Renal cortex interstitium (tissue), 11 donors: ENCODE data around the gene OSGIN1. TPM values are rescaled to one million over a fixed set of nuclear protein-coding genes. Genes with fewer than 3 reads are reported as not detected.

Experiments used
- DNase-seq, 11 donors: peaks; one replicate each; pipeline ENCODE4 v3.0.0-alpha.2; 2013; ENCODE audit warnings: low read depth in 9 of 11, low spot score in 4 of 11; ENCODE audit errors: extremely low read depth in 1 of 11
- polyA plus RNA-seq, 3 donors: library from polyadenylated mRNA; unstranded; fragments of 120-200 nt; gene quantifications; one replicate each; pipeline ENCODE4 v1.2.1, GENCODE V29; 2013; ENCODE audit not compliant: insufficient read length in 3 of 3

The OSGIN1 gene
- polyA plus RNA-seq, 3 donors = 0.59 to 0.87 (median 0.66) TPM

- no peak for DNase-seq
These were observed 27.7 kb upstream of the OSGIN1 start for GRCh38 chr16:83925095-83925905.

DNA sequence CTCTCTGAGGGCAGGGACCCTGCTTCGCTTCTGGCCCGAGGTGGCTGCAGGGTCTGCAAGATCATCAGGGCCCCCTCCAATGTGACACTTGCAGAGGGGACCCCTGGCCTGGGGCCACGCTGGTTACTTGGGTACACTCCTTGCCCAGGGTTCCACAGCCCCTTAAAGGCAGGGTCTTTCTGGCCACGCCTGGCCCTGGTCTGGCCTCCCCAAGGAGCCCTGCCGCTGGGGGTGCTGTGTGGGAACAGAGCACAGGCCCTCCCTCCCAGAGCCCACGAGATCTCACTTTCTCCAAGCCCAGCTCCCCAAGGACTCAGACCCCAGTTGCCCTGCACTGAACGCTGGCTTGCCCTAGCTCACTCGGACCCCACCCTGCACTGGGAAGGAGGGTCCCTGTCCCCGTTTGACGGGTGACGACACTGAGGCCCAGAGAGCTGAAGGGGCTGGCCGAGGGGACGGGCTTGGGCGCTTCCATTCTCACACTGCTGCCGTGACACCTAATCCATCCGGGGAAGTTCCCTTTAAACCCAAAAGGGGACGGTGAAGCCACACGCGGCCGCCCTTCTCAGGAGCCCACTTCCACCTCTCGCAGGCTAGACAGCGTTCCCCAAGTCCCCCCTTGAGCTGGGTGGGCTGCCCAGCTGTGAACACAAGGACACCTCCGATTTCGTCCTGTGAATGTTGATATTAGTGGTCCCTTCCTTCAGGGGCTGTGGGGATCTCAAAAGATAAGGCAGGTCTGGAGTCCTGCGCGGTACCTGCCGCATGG lies 26.9 kb upstream of the OSGIN1 start:
- DNase-seq = no peak

DNA sequence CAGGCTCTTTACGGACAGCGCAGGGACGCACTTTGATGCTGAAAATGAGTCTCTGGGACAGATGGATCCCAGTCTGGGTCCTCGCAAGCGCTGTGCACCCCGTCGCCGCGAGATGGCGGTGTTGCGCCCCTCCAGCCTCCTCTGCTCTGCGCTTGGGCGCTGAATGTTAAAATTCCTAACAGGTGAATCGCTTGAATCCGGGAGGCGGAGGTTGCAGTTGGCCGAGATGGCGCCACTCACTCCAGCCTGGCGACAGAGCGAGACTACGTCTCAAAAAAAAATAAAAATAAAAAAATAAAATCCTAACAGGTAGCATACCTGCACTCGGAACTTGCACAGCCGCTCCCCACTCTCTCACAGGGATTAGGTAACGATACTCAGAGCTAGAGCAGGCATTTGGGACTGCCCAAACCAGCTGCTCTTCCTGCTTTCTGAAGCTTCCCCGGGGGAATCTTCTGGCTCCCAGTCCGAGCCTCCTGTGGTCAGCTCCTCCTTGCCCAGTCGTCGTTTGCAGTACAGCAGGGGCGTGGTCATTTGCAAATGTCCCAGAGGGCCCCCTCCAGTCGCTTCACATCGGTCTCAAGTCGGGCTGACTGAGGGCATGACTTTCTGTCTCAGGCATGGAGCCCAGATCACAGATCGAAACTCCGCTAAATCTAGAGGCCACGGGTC lies 26.2 kb upstream of the OSGIN1 start:
- peak; percentile 38 to 67 (median 51) for DNase-seq

- no peak for DNase-seq
These were observed 24.5 kb upstream of the OSGIN1 start for GRCh38 chr16:83928341-83929055.

DNA sequence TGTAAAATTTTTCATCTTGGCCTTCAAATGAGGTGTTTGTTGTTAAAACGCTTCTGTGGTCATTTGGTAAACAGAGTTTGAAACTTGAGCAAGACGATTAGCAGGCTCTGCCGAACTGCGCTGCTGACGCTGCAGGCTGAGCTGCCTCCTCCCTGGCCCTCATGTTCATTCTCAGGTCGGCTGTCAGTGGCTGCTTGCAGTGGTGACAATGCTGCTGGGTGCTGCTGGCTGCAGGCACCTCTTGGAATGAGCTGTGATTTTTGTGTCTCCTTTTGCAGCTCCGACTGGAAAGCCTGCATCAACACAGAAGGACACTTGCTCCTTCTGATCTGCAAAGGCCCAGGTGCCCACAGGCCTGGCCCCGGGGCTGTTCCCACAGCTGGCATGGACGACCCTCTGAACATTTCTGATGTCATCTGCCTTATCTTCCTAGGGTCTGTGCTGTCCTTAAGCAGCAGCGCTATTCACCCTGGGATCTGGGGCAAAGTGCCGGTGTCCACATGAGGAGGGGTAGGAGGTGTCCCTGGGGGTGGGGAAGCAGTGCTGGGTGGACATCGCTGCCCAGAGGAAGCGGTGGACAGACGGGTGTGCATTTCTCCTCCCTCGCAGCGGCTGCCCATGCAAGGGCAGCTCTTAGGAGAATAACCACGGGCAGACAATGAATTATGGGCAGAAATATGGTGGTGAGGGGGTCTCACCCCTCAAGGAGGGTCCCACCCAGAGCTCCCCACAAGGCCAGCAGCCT lies 23.1 kb upstream of the OSGIN1 start:
- DNase-seq = no peak

- no peak for DNase-seq
These were observed 22.1 kb upstream of the OSGIN1 start for GRCh38 chr16:83930730-83931500.

DNA sequence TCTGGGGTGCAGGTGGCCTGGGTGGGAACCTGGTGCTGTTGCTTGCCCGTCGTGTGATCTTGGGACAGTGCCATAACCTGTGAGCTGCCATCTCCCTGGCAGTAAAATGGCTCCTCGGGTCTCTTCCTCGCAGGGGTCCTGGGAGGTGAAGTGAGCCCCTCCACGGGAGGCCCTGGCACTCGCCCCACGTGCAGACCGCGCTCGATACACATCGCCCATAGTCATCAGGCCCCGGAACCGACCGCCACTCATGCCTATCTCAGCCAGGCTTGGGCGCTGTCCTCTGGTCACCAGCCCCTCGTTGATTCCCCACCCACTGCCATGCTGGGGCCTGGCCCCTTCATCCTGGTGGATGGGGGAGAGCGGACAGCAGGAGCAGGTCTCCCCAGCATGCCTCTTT lies 21.5 kb upstream of the OSGIN1 start:
- DNase-seq = no peak

- no peak for DNase-seq
These were observed 20.7 kb upstream of the OSGIN1 start for GRCh38 chr16:83932304-83932703.

- no peak for DNase-seq
These were observed 19.9 kb upstream of the OSGIN1 start for GRCh38 chr16:83932955-83933673.

- no peak for DNase-seq
These were observed 19.0 kb upstream of the OSGIN1 start for GRCh38 chr16:83933885-83934683.

- DNase-seq = no peak
These were observed 18.4 kb upstream of the OSGIN1 start for GRCh38 chr16:83934684-83934977.

GRCh38 chr16:83935005-83935857 lies 17.8 kb upstream of the OSGIN1 start:
- no peak for DNase-seq

GRCh38 chr16:83935858-83936255 lies 17.2 kb upstream of the OSGIN1 start:
- no peak for DNase-seq

- no peak for DNase-seq
These were observed 16.4 kb upstream of the OSGIN1 start for GRCh38 chr16:83936581-83937165.

- DNase-seq = no peak
These were observed 15.8 kb upstream of the OSGIN1 start for GRCh38 chr16:83937267-83937666.
